Uterus (tissue), 2 donors: ENCODE data around the gene RAPGEF6.

Experiments
- CTCF ChIP-seq, 4 experiments: fragments of 200-600 bp in 2 of 4; fragments of 450-650 bp in 2 of 4; sonication (generic) in 2 of 4; IDR thresholded peaks; one replicate each; pipeline ENCODE4 v1.5.1; 2016 to 2019; ENCODE audit warnings: antibody characterized with exemption in 4 of 4, mild to moderate bottlenecking in 2 of 4, moderate library complexity in 1 of 4
- POLR2A ChIP-seq, 2 donors: fragments of 450-650 bp; IDR thresholded peaks; one replicate each; pipeline ENCODE4 v1.6.1; 2016; ENCODE audit warnings: antibody characterized with exemption in 2 of 2, mild to moderate bottlenecking in 1 of 2, moderate library complexity in 1 of 2

DNA sequence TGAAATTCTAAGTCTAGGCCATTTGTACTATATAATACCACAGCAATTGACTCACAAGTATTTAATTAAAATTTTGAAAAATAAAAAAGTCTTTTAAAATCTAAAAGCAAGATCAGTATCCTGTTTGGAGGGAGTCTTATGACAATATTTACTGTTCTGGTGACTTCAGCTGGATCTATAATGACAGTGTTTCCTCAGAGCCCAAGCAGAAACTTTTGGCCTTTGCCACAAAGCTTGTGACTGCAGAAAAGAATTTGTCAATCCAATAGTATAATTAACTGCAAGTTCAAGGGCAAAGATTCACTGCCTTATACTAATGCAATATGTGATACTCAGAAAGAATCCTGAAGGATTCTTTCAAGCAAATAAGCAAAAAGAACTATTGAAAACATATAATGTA, 49.6 kb upstream of the RAPGEF6 start:
- TF ChIP-seq POLR2A (IDR thresholded peaks at IDR 0.05): no peak
- no peak for TF ChIP-seq CTCF (IDR thresholded peaks at IDR 0.05)
